HepG2 (cell line): ENCODE results near the gene CTDNEP1. TPM values are rescaled to one million over a fixed set of nuclear protein-coding genes. Genes with fewer than 3 reads are reported as not detected.

Experiments
- ARNT2 ChIP-seq: sonication (generic); formaldehyde crosslinking; IDR thresholded peaks from 2 replicates; pipeline ENCODE4 v1.8.0; 2022; ENCODE audit warnings: mild to moderate bottlenecking, low read depth, missing genetic modification reagents, moderate library complexity
- EHMT2 ChIP-seq: fragments of 200-600 bp; sonication (generic); IDR thresholded peaks from 2 replicates; pipeline ENCODE4 v1.7.0; 2017; ENCODE audit warnings: antibody characterized with exemption, low read depth, low read length, borderline replicate concordance
- FLYWCH1 ChIP-seq: sonication (generic); formaldehyde crosslinking; IDR thresholded peaks from 2 replicates; pipeline ENCODE4 v1.8.1; 2023; ENCODE audit warnings: mild to moderate bottlenecking, missing genetic modification reagents
- GFI1 ChIP-seq: sonication (generic); formaldehyde crosslinking; IDR thresholded peaks from 2 replicates; pipeline ENCODE4 v1.5.0; 2020; ENCODE audit warnings: missing genetic modification reagents, mild to moderate bottlenecking, borderline replicate concordance
- PATZ1 ChIP-seq: sonication (generic); formaldehyde crosslinking; IDR thresholded peaks from 2 replicates; pipeline ENCODE4 v1.4.0; 2020; ENCODE audit warnings: missing genetic modification reagents
- PREB ChIP-seq: sonication (generic); formaldehyde crosslinking; IDR thresholded peaks from 2 replicates; pipeline ENCODE4 v1.4.0; 2020; ENCODE audit warnings: missing genetic modification reagents
- PTBP1 ChIP-seq: fragments of 200-400 bp; formaldehyde crosslinking; IDR thresholded peaks from 2 replicates; pipeline ENCODE4 v1.6.1; 2018; ENCODE audit warnings: low read length, low read depth; ENCODE audit not compliant: poor library complexity, severe bottlenecking
- TIGD3 ChIP-seq: sonication (generic); formaldehyde crosslinking; IDR thresholded peaks from 2 replicates; pipeline ENCODE4 v1.5.1; 2020; ENCODE audit warnings: mild to moderate bottlenecking, missing genetic modification reagents, borderline replicate concordance
- USF2 ChIP-seq, 2 experiments: sonication (generic) in 1 of 2; formaldehyde crosslinking in 1 of 2; IDR thresholded peaks; 2 replicates each; pipeline versions ENCODE4 v1.5.1 to v1.6.1; 2011 to 2020; ENCODE audit warnings: borderline replicate concordance in 1 of 2, low read depth in 1 of 2, low read length in 1 of 2, mild to moderate bottlenecking in 1 of 2, missing genetic modification reagents in 1 of 2, moderate library complexity in 1 of 2
- YEATS2 ChIP-seq: sonication (generic); formaldehyde crosslinking; IDR thresholded peaks from 2 replicates; pipeline ENCODE4 v1.4.0; 2020; ENCODE audit warnings: missing genetic modification reagents, borderline replicate concordance
- ZBTB20 ChIP-seq: sonication (generic); formaldehyde crosslinking; IDR thresholded peaks from 2 replicates; pipeline ENCODE4 v1.8.1; 2023; ENCODE audit warnings: missing genetic modification reagents, low read depth, mild to moderate bottlenecking, borderline replicate concordance
- ZNF430 ChIP-seq: sonication (generic); formaldehyde crosslinking; IDR thresholded peaks from 2 replicates; pipeline ENCODE4 v1.9.0; 2021; ENCODE audit warnings: mild to moderate bottlenecking, missing genetic modification reagents
- ZNF564 ChIP-seq: sonication (generic); formaldehyde crosslinking; IDR thresholded peaks from 2 replicates; pipeline ENCODE4 v1.8.1; 2023; ENCODE audit warnings: mild to moderate bottlenecking, missing genetic modification reagents
- ZNF674 ChIP-seq: sonication (generic); formaldehyde crosslinking; IDR thresholded peaks from 2 replicates; pipeline ENCODE4 v1.5.0; 2020; ENCODE audit warnings: low read depth, mild to moderate bottlenecking, missing genetic modification reagents
- polyA plus RNA-seq, 8 experiments: library from polyadenylated mRNA; depleted of rRNA in 3 of 8; stranded (reverse) in 7 of 8; unstranded in 1 of 8; fragments of >200 nt; fragmentation: Illumina TruSeq in 4 of 8; extraction: Trizol in 4 of 8; gene quantifications; 2 replicates each; pipeline versions ENCODE4 v1.2.1 to v1.2.3, GENCODE V29; 2011 to 2016; ENCODE audit warnings: low read depth in 4 of 8, missing spikeins in 1 of 8, mixed read lengths in 1 of 8; ENCODE audit not compliant: insufficient read depth in 1 of 8
- total RNA-seq, 5 experiments: library from RNA; depleted of rRNA; stranded (reverse); fragments of >200 nt; fragmentation: Illumina TruSeq; extraction: Trizol; gene quantifications; 2 replicates each; pipeline ENCODE4 v1.2.3, GENCODE V29; 2016; ENCODE audit warnings: low read depth in 1 of 5
- TF ChIP-seq, protein P1 (sequence below): sonication (generic); formaldehyde crosslinking; IDR thresholded peaks from 2 replicates; pipeline ENCODE4 v1.9.0; 2021; ENCODE audit warnings: missing genetic modification reagents, borderline replicate concordance

The CTDNEP1 gene
- total and polyA plus RNA-seq, 2 of the 13 experiments (the other 11 are each of a cell fraction or from before 2014, with no cell fraction given), result 19.8 to 118 TPM

DNA sequence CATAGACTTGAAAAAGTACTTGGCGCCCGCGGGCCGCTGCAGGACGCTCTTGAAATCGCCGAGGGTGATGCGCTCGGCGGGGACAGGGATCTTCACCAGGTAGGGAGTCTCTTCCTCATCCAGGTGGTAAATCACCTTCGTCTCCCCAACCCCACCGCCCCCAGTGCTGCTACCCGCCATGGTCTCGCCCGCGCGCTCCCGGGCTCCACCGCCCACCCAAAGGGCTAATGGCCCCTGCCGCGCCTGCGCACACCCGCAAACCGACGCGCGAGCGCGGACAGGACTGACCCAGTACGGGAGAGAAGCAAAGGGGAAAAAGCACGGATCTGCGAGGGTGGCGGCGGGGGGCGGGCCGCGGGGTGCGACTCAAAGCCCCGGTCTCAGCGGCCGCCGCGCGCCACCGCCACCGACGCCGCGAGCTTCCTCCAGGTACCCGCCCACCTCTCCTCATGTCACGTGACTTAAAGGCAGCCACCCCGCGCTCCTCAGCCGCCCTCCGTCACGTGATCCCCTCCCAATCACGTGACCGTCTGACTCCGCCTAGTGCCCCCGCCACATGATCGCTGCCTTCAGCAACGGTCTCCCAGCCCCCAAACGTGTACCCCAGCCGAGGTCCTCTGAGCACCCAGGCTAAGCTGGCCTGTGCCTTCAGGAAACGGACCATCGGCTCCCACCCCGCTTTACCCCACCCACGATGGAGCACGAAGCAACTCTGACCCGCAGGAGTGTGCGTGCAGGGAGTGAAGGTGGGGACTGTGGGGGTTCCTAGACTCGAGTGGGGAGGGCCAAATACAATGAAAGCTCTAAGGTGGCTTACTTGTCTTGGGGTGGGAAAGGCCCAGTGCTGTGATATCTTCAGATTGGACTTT is 17.2 kb downstream of the CTDNEP1 start, which contains the start of gene DVL2 (continued):
- TF ChIP-seq PREB (CRISPR knock-in tag) (0 out of 2 replicates have a peak, but pooled peaks have one; percentile 21), ZBTB20 (CRISPR knock-in tag) (no peak), PTBP1 (no peak), USF2 (IDR thresholded peaks at IDR 0.05; ENCODE audit: low read depth, low read length) (peak; percentile 100), USF2 (CRISPR knock-in tag; IDR thresholded peaks at IDR 0.05; ENCODE audit: borderline replicate concordance) (peak; percentile 97; the same call in 1 of the 2 replicates), PATZ1 (CRISPR knock-in tag) (peak; percentile 94), YEATS2 (CRISPR knock-in tag) (peak; percentile 94), ZNF430 (CRISPR knock-in tag) (peak; percentile 48), GFI1 (CRISPR knock-in tag) (0 out of 2 replicates have a peak, but pooled peaks have one; percentile 11), ARNT2 (CRISPR knock-in tag) (no peak; the same call in 1 of the 2 replicates), EHMT2 (no peak), ZNF674 (CRISPR knock-in tag) (peak; percentile 79; the same call in 1 of the 2 replicates), ZNF564 (CRISPR knock-in tag) (no peak), TIGD3 (no peak), FLYWCH1 (CRISPR knock-in tag) (no peak)
- TF ChIP-seq, protein P1, sequence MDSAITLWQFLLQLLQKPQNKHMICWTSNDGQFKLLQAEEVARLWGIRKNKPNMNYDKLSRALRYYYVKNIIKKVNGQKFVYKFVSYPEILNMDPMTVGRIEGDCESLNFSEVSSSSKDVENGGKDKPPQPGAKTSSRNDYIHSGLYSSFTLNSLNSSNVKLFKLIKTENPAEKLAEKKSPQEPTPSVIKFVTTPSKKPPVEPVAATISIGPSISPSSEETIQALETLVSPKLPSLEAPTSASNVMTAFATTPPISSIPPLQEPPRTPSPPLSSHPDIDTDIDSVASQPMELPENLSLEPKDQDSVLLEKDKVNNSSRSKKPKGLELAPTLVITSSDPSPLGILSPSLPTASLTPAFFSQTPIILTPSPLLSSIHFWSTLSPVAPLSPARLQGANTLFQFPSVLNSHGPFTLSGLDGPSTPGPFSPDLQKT, result no peak
